Measurements from ENCODE around the gene KCNA3. TPM values are rescaled to one million over a fixed set of nuclear protein-coding genes. Genes with fewer than 3 reads are reported as not detected.

The KCNA3 gene
- total and polyA plus RNA-seq, 7 donors, result 0.71 to 4.3 (median 1.3) TPM; not detected in 3

DNA sequence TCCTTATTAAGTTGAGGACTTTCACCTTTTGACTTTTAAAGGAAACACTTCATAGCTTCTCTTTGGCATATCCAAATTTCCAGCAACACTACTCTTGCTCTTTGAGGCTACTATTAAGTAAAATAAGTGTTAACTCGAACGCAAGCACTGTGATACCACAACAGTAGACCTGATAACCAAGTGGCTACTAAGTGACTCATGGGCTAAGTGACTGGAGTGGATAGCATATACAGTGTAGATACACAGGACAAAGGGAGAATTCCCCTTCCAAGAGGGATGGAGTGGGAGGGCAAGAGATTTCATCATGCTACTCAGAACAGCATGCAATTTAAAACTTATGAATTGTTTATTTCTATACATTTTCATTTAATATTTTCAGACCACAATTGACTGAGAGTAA, 9.8 kb upstream of the KCNA3 start:
- Histone ChIP-seq H3K36me3 (no peaks in the 10 kb centered on the region), H3K4me1 (no peaks in the 10 kb centered on the region), H3K27ac (no peak overlapping the region), H3K4me3 (no peak overlapping the region), H3K27me3 (peaks cover 0 to 27% (median 11%) of the 10 kb centered on the region in 3 donors), H3K9me3 (no peaks in the 10 kb centered on the region)
- DNase-seq, result no peak
- WGBS, 2 donors, result 72 to 79% methylated on average over 2 of the region's 2 CpGs
- intact Hi-C loops (cut with DNase I), result no loop called here
- TF ChIP-seq EP300 (IDR thresholded peaks at IDR 0.05) (no peak), CTCF (IDR thresholded peaks at IDR 0.05) (no peak), POLR2AphosphoS5 (IDR thresholded peaks at IDR 0.05) (no peak), POLR2A (IDR thresholded peaks at IDR 0.05) (no peak)

DNA sequence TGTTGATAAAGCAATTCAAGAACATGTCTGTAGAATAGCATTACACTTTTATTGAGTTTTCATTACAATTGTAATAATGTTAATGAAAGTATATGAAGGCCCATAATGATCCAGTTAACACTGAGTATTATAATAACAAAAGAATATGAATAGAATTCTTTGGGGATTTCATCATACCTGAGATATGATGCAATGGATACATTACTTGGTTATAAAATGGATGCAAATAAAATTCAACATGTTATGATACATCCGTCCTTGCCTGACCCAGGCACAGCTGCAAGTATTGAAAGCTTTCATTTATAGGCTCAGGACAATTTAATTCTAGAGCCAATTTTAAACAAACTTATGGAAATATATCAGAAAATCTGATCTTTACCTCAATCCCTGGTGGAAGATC, 8.2 kb upstream of the KCNA3 start:
- no peak overlapping the region for H3K27ac ChIP-seq
- no peaks in the 10 kb centered on the region for H3K4me1 ChIP-seq
- peaks cover 0 to 27% (median 16%) of the 10 kb centered on the region in 3 donors for H3K27me3 ChIP-seq
- no peaks in the 10 kb centered on the region for H3K36me3 ChIP-seq
- H3K4me3 ChIP-seq, result no peak overlapping the region
- DNase-seq, result no peak
- 43 to 75% methylated on average over 1 of the region's 1 CpG for WGBS, 2 donors
- H3K9me3 ChIP-seq, result no peaks in the 10 kb centered on the region
- intact Hi-C loops (cut with DNase I), result no loop called here
- TF ChIP-seq POLR2A (IDR thresholded peaks at IDR 0.05) (no peak), CTCF (IDR thresholded peaks at IDR 0.05) (no peak), POLR2AphosphoS5 (IDR thresholded peaks at IDR 0.05) (no peak), EP300 (IDR thresholded peaks at IDR 0.05) (no peak)

DNA sequence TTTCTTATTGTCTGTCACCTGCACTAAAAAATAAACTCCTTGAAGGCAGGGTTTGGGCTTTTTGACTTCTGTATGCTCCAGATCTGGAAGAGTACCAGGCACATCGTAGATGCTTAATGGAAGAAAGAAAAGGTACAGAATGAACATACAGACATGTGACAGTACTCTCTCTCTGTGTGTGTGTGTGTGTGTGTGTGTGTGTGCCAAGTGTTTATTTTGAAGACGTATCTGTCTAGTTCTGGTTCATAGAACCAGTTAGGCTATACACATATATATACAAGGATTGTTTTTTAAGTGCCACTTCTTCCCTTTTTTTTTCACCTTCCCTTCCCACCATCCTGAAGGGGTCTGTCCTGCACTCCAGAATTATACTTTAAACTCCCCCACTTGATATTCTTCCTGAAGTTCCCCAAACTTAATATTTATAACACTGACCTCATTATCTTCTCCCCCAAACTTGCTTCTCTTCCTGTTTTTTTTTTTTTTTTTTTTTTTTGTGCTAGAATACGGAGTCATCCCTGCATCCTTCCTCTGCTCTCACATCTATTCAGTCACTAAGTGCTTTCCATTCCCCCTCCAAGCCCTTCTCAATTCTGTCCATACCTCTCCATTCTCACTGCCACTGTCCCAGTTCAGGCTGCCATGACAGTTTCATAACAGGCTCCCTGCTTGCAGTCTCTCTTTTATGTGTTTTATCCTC, 5.4 kb upstream of the KCNA3 start:
- WGBS, 2 donors, result 66 to 70% methylated on average over 3 of the region's 3 CpGs
- no peak overlapping the region for H3K27ac ChIP-seq
- H3K4me3 ChIP-seq, result no peak overlapping the region
- H3K27me3 ChIP-seq, result peaks cover 3 to 35% (median 16%) of the 10 kb centered on the region in 3 donors
- DNase-seq, result no peak
- H3K4me1 ChIP-seq, result peaks cover 0 to 4% (median 3%) of the 10 kb centered on the region in 4 donors
- H3K36me3 ChIP-seq, result no peaks in the 10 kb centered on the region
- TF ChIP-seq POLR2A (IDR thresholded peaks at IDR 0.05) (no peak), CTCF (IDR thresholded peaks at IDR 0.05) (no peak), EP300 (IDR thresholded peaks at IDR 0.05) (no peak), POLR2AphosphoS5 (IDR thresholded peaks at IDR 0.05) (no peak)
- intact Hi-C loops (cut with DNase I), result no loop called here
- no peaks in the 10 kb centered on the region for H3K9me3 ChIP-seq

GRCh38 chr1:110677526-110677925, 2.8 kb upstream of the KCNA3 start:
- Histone ChIP-seq H3K9me3 (no peaks in the 10 kb centered on the region), H3K4me1 (peaks cover 0 to 16% (median 15%) of the 10 kb centered on the region in 4 donors), H3K36me3 (no peaks in the 10 kb centered on the region), H3K27ac (no peak overlapping the region), H3K4me3 (no peak overlapping the region), H3K27me3 (peaks cover 23 to 62% (median 42%) of the 10 kb centered on the region in 3 donors)
- WGBS, 2 donors, result 50 to 71% methylated on average over 3 of the region's 3 CpGs
- intact Hi-C loops (cut with DNase I), result no loop called here
- DNase-seq, result no peak
- TF ChIP-seq CTCF (IDR thresholded peaks at IDR 0.05) (no peak), EP300 (IDR thresholded peaks at IDR 0.05) (no peak), POLR2A (IDR thresholded peaks at IDR 0.05) (no peak), POLR2AphosphoS5 (IDR thresholded peaks at IDR 0.05) (no peak)

All from sigmoid colon (tissue), 7 donors.